Vagina (tissue), 2 donors: ENCODE results near the gene MMAA.

ENCODE experiments used
- POLR2A ChIP-seq, 2 donors: fragments of 450-650 bp; IDR thresholded peaks; one replicate each; pipeline ENCODE4 v1.6.1; 2017; ENCODE audit warnings: antibody characterized with exemption in 2 of 2, mild to moderate bottlenecking in 2 of 2, moderate library complexity in 2 of 2
- POLR2AphosphoS5 ChIP-seq, 2 donors: sonication (generic); formaldehyde crosslinking; IDR thresholded peaks; one replicate each; pipeline ENCODE4 v1.9.0; 2017; ENCODE audit warnings: antibody characterized with exemption in 2 of 2, mild to moderate bottlenecking in 2 of 2, low read depth in 1 of 2; ENCODE audit not compliant: insufficient read depth in 1 of 2
- TF ChIP-seq, protein P1 (sequence below), 3 experiments: fragments of 450-650 bp in 2 of 3; fragments of 200-600 bp in 1 of 3; sonication (generic) in 1 of 3; IDR thresholded peaks; one replicate each; pipeline ENCODE4 v1.5.1; 2017 to 2019; ENCODE audit warnings: antibody characterized with exemption in 3 of 3, mild to moderate bottlenecking in 2 of 3, moderate library complexity in 2 of 3

DNA sequence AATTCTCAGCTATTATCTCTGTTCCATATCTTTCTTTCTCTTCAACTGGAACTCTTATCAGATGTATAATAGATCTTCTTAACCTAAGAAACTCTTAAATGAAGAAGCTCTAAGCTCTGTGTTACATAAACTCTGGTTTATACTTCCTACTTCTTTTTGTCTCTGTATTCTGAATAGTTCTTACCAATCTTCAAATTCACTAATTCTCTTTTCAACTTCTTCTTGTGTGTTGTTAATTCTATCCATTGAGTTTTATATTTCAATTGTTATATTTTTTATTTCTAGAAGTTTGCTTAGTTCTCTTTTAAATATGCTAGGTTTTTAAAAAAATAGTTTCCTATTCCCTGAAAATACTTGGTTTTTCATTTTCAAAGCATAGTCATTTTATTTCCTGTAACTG, 13.2 kb upstream of the MMAA start:
- TF ChIP-seq POLR2AphosphoS5 (IDR thresholded peaks at IDR 0.05; ENCODE audit: insufficient read depth in 1 of 2, low read depth in 1 of 2) (no peak), POLR2A (IDR thresholded peaks at IDR 0.05) (no peak)
- TF ChIP-seq, protein P1, sequence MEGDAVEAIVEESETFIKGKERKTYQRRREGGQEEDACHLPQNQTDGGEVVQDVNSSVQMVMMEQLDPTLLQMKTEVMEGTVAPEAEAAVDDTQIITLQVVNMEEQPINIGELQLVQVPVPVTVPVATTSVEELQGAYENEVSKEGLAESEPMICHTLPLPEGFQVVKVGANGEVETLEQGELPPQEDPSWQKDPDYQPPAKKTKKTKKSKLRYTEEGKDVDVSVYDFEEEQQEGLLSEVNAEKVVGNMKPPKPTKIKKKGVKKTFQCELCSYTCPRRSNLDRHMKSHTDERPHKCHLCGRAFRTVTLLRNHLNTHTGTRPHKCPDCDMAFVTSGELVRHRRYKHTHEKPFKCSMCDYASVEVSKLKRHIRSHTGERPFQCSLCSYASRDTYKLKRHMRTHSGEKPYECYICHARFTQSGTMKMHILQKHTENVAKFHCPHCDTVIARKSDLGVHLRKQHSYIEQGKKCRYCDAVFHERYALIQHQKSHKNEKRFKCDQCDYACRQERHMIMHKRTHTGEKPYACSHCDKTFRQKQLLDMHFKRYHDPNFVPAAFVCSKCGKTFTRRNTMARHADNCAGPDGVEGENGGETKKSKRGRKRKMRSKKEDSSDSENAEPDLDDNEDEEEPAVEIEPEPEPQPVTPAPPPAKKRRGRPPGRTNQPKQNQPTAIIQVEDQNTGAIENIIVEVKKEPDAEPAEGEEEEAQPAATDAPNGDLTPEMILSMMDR (IDR thresholded peaks at IDR 0.05) = no peak
